ENCODE measurements around the gene DNAH7. TPM values are rescaled to one million over a fixed set of nuclear protein-coding genes. Genes with fewer than 3 reads are reported as not detected.

The DNAH7 gene
- total and polyA plus RNA-seq, 2 of the 4 experiments (the other 2 are of a cell fraction) = 0.22 to 0.36 TPM

GRCh38 chr2:195937176-195937575 is 131.5 kb downstream of the DNAH7 start:
- no peak overlapping the region for H3K9ac ChIP-seq (ENCODE audit: low read depth, low read length)
- H2BK20ac ChIP-seq (ENCODE audit: low read depth, low read length) = 0 out of 2 replicates have a peak overlapping the region, but pooled peaks have one; percentile 57
- ATAC-seq (ENCODE audit: low read depth) = no peak
- no peaks in the 10 kb centered on the region for H3K27me3 ChIP-seq (ENCODE audit: control insufficient read depth, insufficient read depth, low read length)
- H2BK15ac ChIP-seq (ENCODE audit: low read depth, low read length) = no peak overlapping the region; the same call in 2 of the 3 replicates
- BruUV-seq (replicated peaks) = no TSS peak
- no peaks in the 10 kb centered on the region for H3K9me3 ChIP-seq (ENCODE audit: control insufficient read depth, insufficient read depth, low read length)
- no peak overlapping the region for H2AK9ac ChIP-seq (replicated peaks; ENCODE audit: low read depth, low read length, poor library complexity)
- no peak overlapping the region for H3K27ac ChIP-seq (ENCODE audit: insufficient read depth, low read length)
- no peaks in the 10 kb centered on the region for H3K79me1 ChIP-seq (ENCODE audit: low read depth in 1 of 2, low read length in 2 of 2)
- H2BK5ac ChIP-seq (ENCODE audit: low read depth, low read length, poor library complexity, severe bottlenecking) = no peak overlapping the region
- H3K4me1 ChIP-seq (ENCODE audit: control insufficient read depth, insufficient read depth, low read length) = no peaks in the 10 kb centered on the region
- H3K36me3 ChIP-seq (ENCODE audit: control insufficient read depth, insufficient read depth, low read length) = no peaks in the 10 kb centered on the region
- H3K4me3 ChIP-seq (ENCODE audit: insufficient read depth, low read depth, low read length) = no peak overlapping the region
- H2AK5ac ChIP-seq (ENCODE audit: low read depth, low read length) = no peak overlapping the region
- H4K5ac ChIP-seq (ENCODE audit: low read depth, low read length) = no peak overlapping the region; the same call in 1 of the 2 replicates
- peak overlapping the region; percentile 53; the same call in 1 of the 2 replicates for H3K14ac ChIP-seq (replicated peaks; ENCODE audit: low read depth, low read length)
- no peak for DNase-seq
- H2AFZ ChIP-seq (replicated peaks; ENCODE audit: low read length, poor library complexity) = no peak overlapping the region
- TF ChIP-seq POLR2A (IDR thresholded peaks at IDR 0.05; ENCODE audit: low read depth, low read length) = no peak
- TF ChIP-seq MAFK (IDR thresholded peaks at IDR 0.05; ENCODE audit: low read depth, low read length) = no peak
- TF ChIP-seq MAZ (IDR thresholded peaks at IDR 0.05; ENCODE audit: borderline replicate concordance, low read depth, low read length) = no peak
- TF ChIP-seq, protein P1, sequence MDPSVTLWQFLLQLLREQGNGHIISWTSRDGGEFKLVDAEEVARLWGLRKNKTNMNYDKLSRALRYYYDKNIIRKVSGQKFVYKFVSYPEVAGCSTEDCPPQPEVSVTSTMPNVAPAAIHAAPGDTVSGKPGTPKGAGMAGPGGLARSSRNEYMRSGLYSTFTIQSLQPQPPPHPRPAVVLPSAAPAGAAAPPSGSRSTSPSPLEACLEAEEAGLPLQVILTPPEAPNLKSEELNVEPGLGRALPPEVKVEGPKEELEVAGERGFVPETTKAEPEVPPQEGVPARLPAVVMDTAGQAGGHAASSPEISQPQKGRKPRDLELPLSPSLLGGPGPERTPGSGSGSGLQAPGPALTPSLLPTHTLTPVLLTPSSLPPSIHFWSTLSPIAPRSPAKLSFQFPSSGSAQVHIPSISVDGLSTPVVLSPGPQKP (IDR thresholded peaks at IDR 0.05; ENCODE audit: borderline replicate concordance, low read depth, low read length) = no peak
- TF ChIP-seq, protein P2, sequence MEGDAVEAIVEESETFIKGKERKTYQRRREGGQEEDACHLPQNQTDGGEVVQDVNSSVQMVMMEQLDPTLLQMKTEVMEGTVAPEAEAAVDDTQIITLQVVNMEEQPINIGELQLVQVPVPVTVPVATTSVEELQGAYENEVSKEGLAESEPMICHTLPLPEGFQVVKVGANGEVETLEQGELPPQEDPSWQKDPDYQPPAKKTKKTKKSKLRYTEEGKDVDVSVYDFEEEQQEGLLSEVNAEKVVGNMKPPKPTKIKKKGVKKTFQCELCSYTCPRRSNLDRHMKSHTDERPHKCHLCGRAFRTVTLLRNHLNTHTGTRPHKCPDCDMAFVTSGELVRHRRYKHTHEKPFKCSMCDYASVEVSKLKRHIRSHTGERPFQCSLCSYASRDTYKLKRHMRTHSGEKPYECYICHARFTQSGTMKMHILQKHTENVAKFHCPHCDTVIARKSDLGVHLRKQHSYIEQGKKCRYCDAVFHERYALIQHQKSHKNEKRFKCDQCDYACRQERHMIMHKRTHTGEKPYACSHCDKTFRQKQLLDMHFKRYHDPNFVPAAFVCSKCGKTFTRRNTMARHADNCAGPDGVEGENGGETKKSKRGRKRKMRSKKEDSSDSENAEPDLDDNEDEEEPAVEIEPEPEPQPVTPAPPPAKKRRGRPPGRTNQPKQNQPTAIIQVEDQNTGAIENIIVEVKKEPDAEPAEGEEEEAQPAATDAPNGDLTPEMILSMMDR (conservative IDR thresholded peaks at IDR 0.05; ENCODE audit: low read depth, low read length) = no peak
- no peak for TF ChIP-seq CHD1 (IDR thresholded peaks at IDR 0.05; ENCODE audit: low read depth, low read length)
- no peak for TF ChIP-seq MXI1 (IDR thresholded peaks at IDR 0.05; ENCODE audit: borderline replicate concordance, low read depth, low read length)
- TF ChIP-seq FOS (IDR thresholded peaks at IDR 0.05; ENCODE audit: low read depth, low read length) = no peak
- TF ChIP-seq, protein P3, sequence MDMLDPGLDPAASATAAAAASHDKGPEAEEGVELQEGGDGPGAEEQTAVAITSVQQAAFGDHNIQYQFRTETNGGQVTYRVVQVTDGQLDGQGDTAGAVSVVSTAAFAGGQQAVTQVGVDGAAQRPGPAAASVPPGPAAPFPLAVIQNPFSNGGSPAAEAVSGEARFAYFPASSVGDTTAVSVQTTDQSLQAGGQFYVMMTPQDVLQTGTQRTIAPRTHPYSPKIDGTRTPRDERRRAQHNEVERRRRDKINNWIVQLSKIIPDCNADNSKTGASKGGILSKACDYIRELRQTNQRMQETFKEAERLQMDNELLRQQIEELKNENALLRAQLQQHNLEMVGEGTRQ (IDR thresholded peaks at IDR 0.05; ENCODE audit: low read depth, low read length) = no peak
- TF ChIP-seq RCOR1 (IDR thresholded peaks at IDR 0.05; ENCODE audit: insufficient replicate concordance, low read length) = no peak
- no peak for TF ChIP-seq SMC3 (IDR thresholded peaks at IDR 0.05; ENCODE audit: low read depth, low read length)
- TF ChIP-seq RFX5 (IDR thresholded peaks at IDR 0.05; ENCODE audit: low read depth, low read length) = no peak
- TF ChIP-seq NFE2L2 (IDR thresholded peaks at IDR 0.05; ENCODE audit: low read depth, low read length) = no peak
- TF ChIP-seq BHLHE40 (IDR thresholded peaks at IDR 0.05; ENCODE audit: low read depth, low read length) = no peak
- TF ChIP-seq RAD21 (IDR thresholded peaks at IDR 0.05; ENCODE audit: low read length) = no peak
- TF ChIP-seq CEBPB (IDR thresholded peaks at IDR 0.05; ENCODE audit: low read depth, low read length) = no peak
- intact Hi-C loops (cut with micrococcal nuclease) = loop anchor here (10.0 kb wide), 2 partner anchors 402 to 452 kb away; no protein-coding TSS in a partner anchor
- no peaks in the 10 kb centered on the region for H4K20me1 ChIP-seq (ENCODE audit: insufficient read depth, low read length)
- peak overlapping the region; percentile 74; the same call in 1 of the 2 replicates for H3K23ac ChIP-seq (ENCODE audit: low read depth, low read length)
- no peak overlapping the region for H3K4me2 ChIP-seq (ENCODE audit: low read depth, low read length)
- H4K91ac ChIP-seq (ENCODE audit: insufficient read depth, low read depth, low read length) = no peak overlapping the region
- H3K9me1 ChIP-seq (ENCODE audit: insufficient read depth, low read length) = no peaks in the 10 kb centered on the region
- H3K56ac ChIP-seq (ENCODE audit: extremely low read depth, insufficient read depth, low read length) = 0 out of 2 replicates have a peak overlapping the region, but pooled peaks have one; percentile 26
- peak overlapping the region in 1 of 2 experiments; percentile 40; a peak in 1 of 4 replicates for H4K8ac ChIP-seq (ENCODE audit: low read depth in 2 of 2, low read length in 2 of 2)
- dilution Hi-C loops (cut with HindIII; ENCODE audit: low sequenced_read_pairs, unreplicated experiment) = no loop called here
- peak overlapping the region; percentile 44; the same call in 1 of the 2 replicates for H2BK120ac ChIP-seq (ENCODE audit: low read depth, low read length)
- H3K4ac ChIP-seq (ENCODE audit: low read depth, low read length) = no peak overlapping the region
- peak overlapping the region; percentile 63; the same call in 1 of the 2 replicates for H3K18ac ChIP-seq (ENCODE audit: low read depth, low read length)
- in situ Hi-C loops (cut with MboI; ENCODE audit: low sequenced_read_pairs) = loop anchor here (5.0 kb wide), 1 partner anchor 265 kb away; no protein-coding TSS in a partner anchor
- CTCF ChIA-PET = interaction anchor here (0.9 to 1.2 kb wide), 2 partner anchors 272 to 277 kb away, joined by 3 to 4 read pairs; no protein-coding TSS in a partner anchor
- POLR2A ChIA-PET (ENCODE audit: unreplicated experiment) = interaction anchor here (0.9 kb wide), 1 partner anchor 277 kb away, joined by 3 read pairs; no protein-coding TSS in a partner anchor

All from IMR-90 (cell line).